HFF-Myc (cell line): Measurements from ENCODE around the gene CACNA2D3.

Experiments
- DNase-seq: peaks from one replicate; pipeline ENCODE4 v3.0.0-alpha.2; 2011; ENCODE audit warnings: low read depth; ENCODE audit errors: extremely low read depth
- H3K4me3 ChIP-seq: replicated peaks from 2 replicates; pipeline ENCODE4 v1.5.1; 2011; ENCODE audit warnings: low read depth, mild to moderate bottlenecking, control low read depth, low read length
- TF ChIP-seq, protein P1 (sequence below): IDR thresholded peaks from 2 replicates; pipeline ENCODE4 v1.5.1; 2012; ENCODE audit warnings: mild to moderate bottlenecking, low read depth, low read length, control low read depth; ENCODE audit errors: missing control alignments

The CACNA2D3 gene

DNA sequence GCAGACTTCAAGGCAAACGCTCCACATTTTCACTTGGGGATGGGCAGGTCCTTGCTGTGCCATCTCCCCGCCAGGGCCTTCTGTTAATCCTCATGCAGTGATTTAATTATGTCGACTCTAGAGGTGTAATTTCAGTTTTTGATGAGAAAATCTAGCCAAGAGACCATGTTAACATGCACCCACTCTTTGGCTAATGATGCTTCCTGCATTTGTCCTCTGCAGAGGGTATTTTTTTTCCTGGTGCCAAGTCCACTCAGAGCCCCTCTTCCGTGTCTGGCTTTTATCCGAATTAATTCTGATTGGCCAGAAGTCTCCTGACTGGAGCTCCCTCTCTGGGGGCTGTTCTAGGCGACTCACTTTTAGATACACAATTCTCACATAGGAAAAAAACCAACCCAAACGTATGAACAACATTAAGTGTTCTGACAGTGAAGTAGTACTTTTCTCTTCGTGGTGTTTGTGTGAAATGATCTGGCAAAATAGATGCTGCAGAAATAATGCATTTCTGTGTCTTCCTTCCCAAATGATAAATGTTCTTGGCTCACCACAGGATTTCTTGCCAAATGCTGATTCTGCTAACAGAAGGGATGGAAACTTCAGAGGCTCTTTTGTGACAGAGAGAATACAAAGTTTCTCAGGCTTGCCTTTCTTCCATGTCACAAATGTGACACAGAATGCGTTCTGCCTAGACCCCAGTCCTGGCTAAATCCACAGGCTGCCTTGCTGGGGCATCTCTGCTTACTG is 190.0 kb downstream of the CACNA2D3 start:
- TF ChIP-seq, protein P1, sequence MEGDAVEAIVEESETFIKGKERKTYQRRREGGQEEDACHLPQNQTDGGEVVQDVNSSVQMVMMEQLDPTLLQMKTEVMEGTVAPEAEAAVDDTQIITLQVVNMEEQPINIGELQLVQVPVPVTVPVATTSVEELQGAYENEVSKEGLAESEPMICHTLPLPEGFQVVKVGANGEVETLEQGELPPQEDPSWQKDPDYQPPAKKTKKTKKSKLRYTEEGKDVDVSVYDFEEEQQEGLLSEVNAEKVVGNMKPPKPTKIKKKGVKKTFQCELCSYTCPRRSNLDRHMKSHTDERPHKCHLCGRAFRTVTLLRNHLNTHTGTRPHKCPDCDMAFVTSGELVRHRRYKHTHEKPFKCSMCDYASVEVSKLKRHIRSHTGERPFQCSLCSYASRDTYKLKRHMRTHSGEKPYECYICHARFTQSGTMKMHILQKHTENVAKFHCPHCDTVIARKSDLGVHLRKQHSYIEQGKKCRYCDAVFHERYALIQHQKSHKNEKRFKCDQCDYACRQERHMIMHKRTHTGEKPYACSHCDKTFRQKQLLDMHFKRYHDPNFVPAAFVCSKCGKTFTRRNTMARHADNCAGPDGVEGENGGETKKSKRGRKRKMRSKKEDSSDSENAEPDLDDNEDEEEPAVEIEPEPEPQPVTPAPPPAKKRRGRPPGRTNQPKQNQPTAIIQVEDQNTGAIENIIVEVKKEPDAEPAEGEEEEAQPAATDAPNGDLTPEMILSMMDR = no peak
- no peak overlapping the region for H3K4me3 ChIP-seq
- DNase-seq = no peak

DNA sequence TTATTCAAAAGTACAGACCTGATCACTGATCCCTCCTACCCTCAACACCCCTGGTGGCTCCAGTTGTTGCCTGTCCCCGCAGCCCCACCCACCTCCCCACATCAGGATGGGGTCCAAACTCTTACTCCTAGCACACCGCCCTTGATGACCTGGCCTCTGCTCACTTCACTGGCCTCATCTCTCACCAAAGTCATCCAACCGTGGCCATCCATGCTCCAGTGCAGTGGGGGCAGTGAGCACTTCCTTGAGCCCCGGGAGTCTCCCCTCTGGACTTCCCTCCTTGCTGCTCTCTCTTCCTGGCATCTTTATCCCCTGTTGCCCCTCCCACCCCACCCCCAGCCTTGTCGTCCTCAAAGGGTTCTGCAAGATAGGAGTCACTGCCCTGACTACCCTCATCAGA is 191.1 kb downstream of the CACNA2D3 start:
- H3K4me3 ChIP-seq = no peak overlapping the region
- TF ChIP-seq, protein P1 = no peak
- no peak for DNase-seq

DNA sequence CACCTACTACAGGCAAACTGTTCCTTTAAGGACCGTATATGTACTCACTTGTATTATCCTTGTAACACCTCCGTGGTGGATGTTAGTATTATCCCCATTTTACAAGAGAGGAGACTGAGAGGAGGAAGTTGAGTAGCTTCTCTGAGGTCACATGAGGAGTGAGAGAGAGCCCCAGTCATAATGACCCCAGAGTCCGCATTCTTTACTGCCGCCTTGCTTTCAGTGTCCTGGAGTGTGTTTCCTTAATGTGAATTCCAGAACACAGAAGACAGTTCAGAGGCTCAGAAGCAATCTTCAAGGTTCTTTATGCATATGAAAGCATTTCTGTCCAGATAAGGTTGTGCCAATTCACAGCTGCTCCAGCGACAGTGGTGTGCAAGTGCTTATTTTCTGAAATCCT is 199.2 kb downstream of the CACNA2D3 start:
- H3K4me3 ChIP-seq = no peak overlapping the region
- no peak for DNase-seq
- TF ChIP-seq, protein P1 = no peak

DNA sequence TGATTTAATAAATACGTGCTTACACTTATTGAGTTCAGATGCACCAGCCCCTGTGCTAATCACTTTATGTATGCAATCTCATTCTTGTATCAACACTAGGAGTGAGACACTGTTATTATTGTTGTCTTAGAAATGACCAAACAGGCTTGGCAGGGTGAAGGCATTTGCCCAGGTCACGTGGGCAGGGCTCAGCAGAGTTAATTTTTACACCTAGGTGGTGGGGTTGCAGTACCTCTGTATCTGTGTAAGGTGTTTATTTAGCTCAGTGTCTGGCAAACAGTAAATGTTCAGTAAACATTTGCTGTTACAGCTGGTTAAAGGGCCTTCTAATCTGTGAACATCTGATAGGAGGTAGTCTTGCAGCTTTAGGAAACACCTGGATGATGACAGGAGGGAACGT is 200.0 kb downstream of the CACNA2D3 start:
- H3K4me3 ChIP-seq = no peak overlapping the region
- TF ChIP-seq, protein P1 = no peak
- no peak for DNase-seq

DNA sequence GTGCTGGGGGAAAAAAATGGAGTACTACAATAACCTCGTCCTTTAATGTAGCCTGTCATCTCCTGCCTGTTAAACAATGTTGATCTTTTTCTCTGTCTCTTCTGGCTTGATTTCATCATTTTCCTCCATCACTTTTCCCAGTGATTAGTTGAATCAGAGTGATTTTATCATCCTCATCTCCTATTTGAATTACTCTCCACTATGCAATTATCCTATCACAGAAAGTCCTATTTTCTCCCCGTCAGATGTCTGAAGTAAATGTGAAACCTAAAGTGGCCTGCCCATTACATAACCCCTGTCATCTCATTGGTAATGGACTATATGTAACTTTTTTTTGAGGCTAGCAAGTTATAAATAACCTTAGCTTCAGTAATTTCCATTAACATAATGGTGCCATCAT is 201.8 kb downstream of the CACNA2D3 start:
- no peak for DNase-seq
- no peak overlapping the region for H3K4me3 ChIP-seq
- TF ChIP-seq, protein P1 = no peak

DNA sequence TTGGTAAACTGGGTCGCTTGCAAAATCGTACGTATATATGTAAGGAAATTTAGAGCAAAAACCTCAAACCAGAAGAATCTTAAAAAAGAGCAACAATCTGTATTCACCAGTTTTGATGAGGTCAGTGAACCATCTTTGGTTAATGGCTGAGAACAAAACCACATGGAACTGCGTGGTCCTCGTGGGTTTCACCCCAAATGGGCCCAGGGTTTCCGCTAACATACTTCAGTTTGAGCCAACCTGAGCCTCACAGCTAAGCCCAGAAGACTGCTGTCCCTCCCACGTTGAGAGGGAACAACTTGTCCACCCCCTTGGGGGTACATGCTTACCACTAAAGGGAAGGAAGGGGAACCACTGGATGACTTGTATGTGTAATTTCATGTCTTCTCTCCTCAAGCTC is 204.6 kb downstream of the CACNA2D3 start:
- H3K4me3 ChIP-seq = no peak overlapping the region
- DNase-seq = no peak
- TF ChIP-seq, protein P1 = no peak

DNA sequence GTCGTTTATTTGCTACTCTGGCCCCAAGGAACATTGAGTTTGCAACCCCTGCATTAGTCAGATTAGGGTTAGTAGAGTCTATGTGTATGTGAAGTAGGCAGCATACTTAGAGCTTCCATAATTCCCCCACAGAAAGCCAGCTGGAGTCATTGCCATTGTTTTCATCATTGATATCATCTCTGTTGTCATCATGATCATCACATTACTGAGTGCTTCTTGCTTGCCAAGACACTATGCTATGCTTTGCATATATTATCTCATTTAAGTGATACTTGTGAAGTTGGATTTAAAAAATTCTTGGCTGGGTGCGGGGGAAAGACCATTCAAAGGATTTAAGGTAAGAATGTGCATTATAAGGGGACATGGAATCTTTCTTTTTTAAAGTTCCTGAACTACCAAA is 209.0 kb downstream of the CACNA2D3 start:
- TF ChIP-seq, protein P1 = no peak
- H3K4me3 ChIP-seq = no peak overlapping the region
- no peak for DNase-seq
